HepG2 (cell line): Measurements from ENCODE around the gene ITGAV. TPM values are rescaled to one million over a fixed set of nuclear protein-coding genes. Genes with fewer than 3 reads are reported as not detected.

Experiments
- ATAC-seq: fragments of 200-7000 bp; cut with Tn5 transposase; 3 replicates; pipeline ENCODE4 v1.9.1; 2020; ENCODE audit warnings: mild to moderate bottlenecking, moderate library complexity
- BruUV-seq: library from RNA; stranded (reverse); fragments of 400-500 nt; replicated peaks from 2 replicates; lab custom pipeline; 2021; lab: Mats Ljungman, UMichigan
- CTCF ChIA-PET: fragments of 300-600 bp; formaldehyde crosslinking; extraction: SDS; loops from one replicate; lab custom pipeline; 2021; ENCODE audit warnings: low total read pairs, inconsistent platforms, low intra/inter-chr PET ratio; lab: Yijun Ruan, JAX
- POLR2A ChIA-PET: fragments of 350-600 bp; sonication (Branson Sonifier 250); formaldehyde crosslinking; loops from one replicate; lab custom pipeline; 2020; ENCODE audit warnings: antibody characterized with exemption, inconsistent platforms; lab: Yijun Ruan, JAX
- DNase-seq: peaks from one replicate; pipeline ENCODE4 v3.0.0-alpha.2; 2015; ENCODE audit warnings: low spot score
- FAIRE-seq: peaks from 3 replicates; lab custom pipeline; 2011; peaks lifted over from hg19 to GRCh38; lab: Jason Lieb, UNC
- H2AFZ ChIP-seq: one replicate; pipeline ENCODE4 v1.6.1; 2011; ENCODE audit warnings: low read length, inconsistent platforms
- H3K27ac ChIP-seq: fragments of 300-600 bp; 3 replicates; pipeline ENCODE4 v1.8.0; 2011; ENCODE audit warnings: mixed run types, mild to moderate bottlenecking, mixed read lengths, low read length, inconsistent platforms; ENCODE audit not compliant: insufficient read depth; ENCODE audit errors: extremely low read length
- H3K27me3 ChIP-seq, 2 experiments: fragments of 200-600 bp in 1 of 2; 2 replicates in 1 of 2; 3 replicates in 1 of 2; pipeline versions ENCODE4 v1.6.0 to v1.8.0; 2011; ENCODE audit warnings: low read length in 2 of 2, mild to moderate bottlenecking in 2 of 2, moderate library complexity in 2 of 2, inconsistent platforms in 1 of 2; ENCODE audit not compliant: insufficient read depth in 2 of 2, control insufficient read depth in 1 of 2
- H3K36me3 ChIP-seq, 2 experiments: fragments of 200-600 bp in 1 of 2; replicated peaks in 1 of 2; 2 replicates in 1 of 2; 3 replicates in 1 of 2; pipeline versions ENCODE4 v1.5.1 to v1.8.0; 2011; ENCODE audit warnings: low read length in 2 of 2, inconsistent platforms in 1 of 2; ENCODE audit not compliant: insufficient read depth in 2 of 2, control insufficient read depth in 1 of 2
- H3K4me1 ChIP-seq: 2 replicates; pipeline ENCODE4 v1.5.1; 2012; ENCODE audit warnings: low read length, inconsistent platforms; ENCODE audit not compliant: insufficient read depth
- H3K4me2 ChIP-seq: 2 replicates; pipeline ENCODE4 v1.6.0; 2011; ENCODE audit warnings: low read depth, low read length, inconsistent platforms
- H3K4me3 ChIP-seq, 3 experiments: fragments of 200-600 bp in 1 of 3; sonication (generic), shearing (Covaris generic) in 1 of 3; replicated peaks in 1 of 3; 2 replicates each; pipeline ENCODE4 v1.5.1; 2011 to 2016; ENCODE audit warnings: low read length in 3 of 3, inconsistent platforms in 2 of 3, low read depth in 2 of 3, mild to moderate bottlenecking in 2 of 3, control low read depth in 1 of 3, mixed read lengths in 1 of 3; ENCODE audit not compliant: insufficient read depth in 1 of 3
- H3K79me2 ChIP-seq: one replicate; pipeline ENCODE4 v1.6.1; 2011; ENCODE audit warnings: low read length, inconsistent platforms; ENCODE audit not compliant: insufficient read depth
- H3K9ac ChIP-seq: 2 replicates; pipeline ENCODE4 v1.6.0; 2011; ENCODE audit warnings: mild to moderate bottlenecking, low read depth, low read length, inconsistent platforms; ENCODE audit not compliant: insufficient read depth
- H3K9me3 ChIP-seq: 2 replicates; pipeline ENCODE4 v1.5.1; 2012; ENCODE audit warnings: mild to moderate bottlenecking, low read length
- H4K20me1 ChIP-seq: 2 replicates; pipeline ENCODE4 v1.6.0; 2011; ENCODE audit warnings: inconsistent platforms, mild to moderate bottlenecking, low read length, moderate library complexity; ENCODE audit not compliant: insufficient read depth
- CHD4 ChIP-seq: fragments of 200-600 bp; sonication (generic); IDR thresholded peaks from 2 replicates; pipeline ENCODE4 v1.7.0; 2017; ENCODE audit warnings: mild to moderate bottlenecking, low read length, borderline replicate concordance
- CREM ChIP-seq, 2 experiments: sonication (generic) in 1 of 2; formaldehyde crosslinking in 1 of 2; IDR thresholded peaks; 2 replicates each; pipeline versions ENCODE4 v1.4.0 to v1.6.1; 2016 to 2020; ENCODE audit warnings: antibody characterized with exemption in 1 of 2, mild to moderate bottlenecking in 1 of 2, missing genetic modification reagents in 1 of 2
- DR1 ChIP-seq: sonication (generic); formaldehyde crosslinking; IDR thresholded peaks from 2 replicates; pipeline ENCODE4 v1.8.0; 2021; ENCODE audit warnings: mild to moderate bottlenecking, missing genetic modification reagents, inconsistent platforms
- FOXC1 ChIP-seq: sonication (generic); formaldehyde crosslinking; IDR thresholded peaks from 2 replicates; pipeline ENCODE4 v1.8.0; 2022; ENCODE audit warnings: mild to moderate bottlenecking, missing genetic modification reagents, borderline replicate concordance
- GATAD2A ChIP-seq: IDR thresholded peaks from 2 replicates; pipeline ENCODE4 v1.6.1; 2016
- HNF4A ChIP-seq: sonication (generic); formaldehyde crosslinking; IDR thresholded peaks from 2 replicates; pipeline ENCODE4 v1.4.0; 2020; ENCODE audit warnings: missing genetic modification reagents
- MATR3 ChIP-seq: sonication (generic); formaldehyde crosslinking; IDR thresholded peaks from 2 replicates; pipeline ENCODE4 v1.4.0; 2020; ENCODE audit warnings: missing genetic modification reagents
- MIXL1 ChIP-seq: IDR thresholded peaks from 2 replicates; pipeline ENCODE4 v1.6.1; 2016
- ZNF24 ChIP-seq: fragments of 450-650 bp; IDR thresholded peaks from 2 replicates; pipeline ENCODE4 v1.6.1; 2017; ENCODE audit warnings: antibody characterized with exemption, mild to moderate bottlenecking
- ZNF558 ChIP-seq: sonication (generic); formaldehyde crosslinking; IDR thresholded peaks from 2 replicates; pipeline ENCODE4 v1.9.0; 2022; ENCODE audit warnings: mild to moderate bottlenecking, missing genetic modification reagents, borderline replicate concordance
- ZNF678 ChIP-seq: sonication (generic); formaldehyde crosslinking; IDR thresholded peaks from 2 replicates; pipeline ENCODE4 v1.4.0; 2020; ENCODE audit warnings: mild to moderate bottlenecking, missing genetic modification reagents
- WGBS: methylation state at CpG from one replicate; pipeline ENCODE4 v1.1.6; 2017; ENCODE audit warnings: low lambda C conversion rate; 5-methylcytosine and 5-hydroxymethylcytosine counted together
- in situ Hi-C: cut with HindIII; loops from 2 replicates; pipeline ENCODE4 v1.10.0; 2017; ENCODE audit warnings: low pct_unique_long_range_greater_than_20kb; ENCODE audit not compliant: extremely low pct_ligation_motif_present
- intact Hi-C: fragments of 100-400 bp; cut with micrococcal nuclease; formaldehyde crosslinking; loops from one replicate; pipeline ENCODE4 v1.10.0; 2022; ENCODE audit not compliant: unreplicated experiment
- polyA plus RNA-seq, 8 experiments: library from polyadenylated mRNA; depleted of rRNA in 3 of 8; stranded (reverse) in 7 of 8; unstranded in 1 of 8; fragments of >200 nt; fragmentation: Illumina TruSeq in 4 of 8; extraction: Trizol in 4 of 8; gene quantifications; 2 replicates each; pipeline versions ENCODE4 v1.2.1 to v1.2.3, GENCODE V29; 2011 to 2016; ENCODE audit warnings: low read depth in 4 of 8, missing spikeins in 1 of 8, mixed read lengths in 1 of 8; ENCODE audit not compliant: insufficient read depth in 1 of 8
- total RNA-seq, 5 experiments: library from RNA; depleted of rRNA; stranded (reverse); fragments of >200 nt; fragmentation: Illumina TruSeq; extraction: Trizol; gene quantifications; 2 replicates each; pipeline ENCODE4 v1.2.3, GENCODE V29; 2016; ENCODE audit warnings: low read depth in 1 of 5
- TF ChIP-seq, protein P1 (sequence below): sonication (generic); formaldehyde crosslinking; IDR thresholded peaks from 2 replicates; pipeline ENCODE4 v1.5.0; 2020; ENCODE audit warnings: mild to moderate bottlenecking, missing genetic modification reagents
- TF ChIP-seq, protein P2 (sequence below): IDR thresholded peaks from 2 replicates; pipeline ENCODE4 v1.4.0; 2020; ENCODE audit warnings: mild to moderate bottlenecking, missing genetic modification reagents
- TF ChIP-seq, protein P3 (sequence below): sonication (generic); formaldehyde crosslinking; IDR thresholded peaks from 2 replicates; pipeline ENCODE4 v1.5.0; 2020; ENCODE audit warnings: missing genetic modification reagents, mild to moderate bottlenecking, borderline replicate concordance
- TF ChIP-seq, protein P4 (sequence below): sonication (generic); formaldehyde crosslinking; IDR thresholded peaks from 2 replicates; pipeline ENCODE4 v1.8.0; 2022; ENCODE audit warnings: low read depth, missing genetic modification reagents

ITGAV gene
- total and polyA plus RNA-seq, 2 of the 13 experiments (the other 11 are each of a cell fraction or from before 2014, with no cell fraction given): 59.1 to 60.4 TPM

DNA sequence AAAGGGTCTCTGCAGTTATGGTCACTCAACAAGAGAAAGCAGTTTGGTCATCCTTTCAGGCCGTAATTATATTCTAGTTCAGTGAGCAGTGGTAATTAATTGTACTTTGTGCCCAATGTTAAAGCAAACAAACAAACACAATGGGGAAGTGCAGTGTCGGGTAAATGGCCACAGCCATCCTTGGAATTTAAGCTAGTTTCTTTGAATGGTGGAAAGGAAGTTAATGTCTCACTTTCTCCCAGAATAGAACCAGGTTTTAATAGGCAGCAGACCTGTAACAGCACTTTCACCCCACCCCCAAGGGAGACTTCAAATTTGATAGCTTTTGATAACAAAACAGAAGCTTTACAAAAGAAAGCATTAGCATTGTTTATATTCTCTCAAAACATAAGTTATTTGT lies 20.0 kb upstream of the ITGAV start:
- Histone ChIP-seq H3K9ac (no peak overlapping the region), H3K4me1 (peaks cover 31% of the 10 kb centered on the region), H3K9me3 (no peaks in the 10 kb centered on the region), H3K79me2 (no peaks in the 10 kb centered on the region), H4K20me1 (no peaks in the 10 kb centered on the region), H3K4me3 (peak overlapping the region in 2 of 3 experiments; percentile 1 to 11; a peak in 2 of 6 replicates), H2AFZ (peak overlapping the region; percentile 66), H3K36me3 (no peaks in the 10 kb centered on the region), H3K27ac (no peak overlapping the region), H3K4me2 (peak overlapping the region; percentile 49), H3K27me3 (no peaks in the 10 kb centered on the region)
- DNase-seq (peak; percentile 24), ATAC-seq (peak; percentile 51), FAIRE-seq (no peak)
- POLR2A ChIA-PET: interaction anchor here (0.6 to 3.2 kb wide), 5 partner anchors 8 to 84 kb away, joined by 3 to 47 read pairs (median 8); partner anchors contain the start of genes ITGAV and ZC3H15
- in situ Hi-C loops: no loop called here
- intact Hi-C loops: no loop called here
- 26% methylated on average over 2 of the region's 2 CpGs for WGBS
- CTCF ChIA-PET: no interaction called here
- no TSS peak for BruUV-seq
- TF ChIP-seq CREM (IDR thresholded peaks at IDR 0.05) (no peak), CREM (CRISPR knock-in tag; IDR thresholded peaks at IDR 0.05) (no peak), FOXC1 (CRISPR knock-in tag) (no peak), ZNF558 (CRISPR knock-in tag) (no peak), MIXL1 (CRISPR knock-in tag) (peak; percentile 50; the same call in 1 of the 2 replicates), GATAD2A (CRISPR knock-in tag) (peak; percentile 26; the same call in 1 of the 2 replicates), CHD4 (no peak), HNF4A (CRISPR knock-in tag) (peak; percentile 21; the same call in 1 of the 2 replicates), ZNF24 (no peak), ZNF678 (CRISPR knock-in tag) (no peak), DR1 (CRISPR knock-in tag) (no peak), MATR3 (CRISPR knock-in tag) (no peak)
- TF ChIP-seq, protein P1, sequence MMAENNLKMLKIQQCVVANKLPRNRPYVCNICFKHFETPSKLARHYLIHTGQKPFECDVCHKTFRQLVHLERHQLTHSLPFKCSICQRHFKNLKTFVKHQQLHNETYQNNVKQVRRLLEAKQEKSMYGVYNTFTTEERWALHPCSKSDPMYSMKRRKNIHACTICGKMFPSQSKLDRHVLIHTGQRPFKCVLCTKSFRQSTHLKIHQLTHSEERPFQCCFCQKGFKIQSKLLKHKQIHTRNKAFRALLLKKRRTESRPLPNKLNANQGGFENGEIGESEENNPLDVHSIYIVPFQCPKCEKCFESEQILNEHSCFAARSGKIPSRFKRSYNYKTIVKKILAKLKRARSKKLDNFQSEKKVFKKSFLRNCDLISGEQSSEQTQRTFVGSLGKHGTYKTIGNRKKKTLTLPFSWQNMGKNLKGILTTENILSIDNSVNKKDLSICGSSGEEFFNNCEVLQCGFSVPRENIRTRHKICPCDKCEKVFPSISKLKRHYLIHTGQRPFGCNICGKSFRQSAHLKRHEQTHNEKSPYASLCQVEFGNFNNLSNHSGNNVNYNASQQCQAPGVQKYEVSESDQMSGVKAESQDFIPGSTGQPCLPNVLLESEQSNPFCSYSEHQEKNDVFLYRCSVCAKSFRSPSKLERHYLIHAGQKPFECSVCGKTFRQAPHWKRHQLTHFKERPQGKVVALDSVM: no peak
- TF ChIP-seq, protein P2, sequence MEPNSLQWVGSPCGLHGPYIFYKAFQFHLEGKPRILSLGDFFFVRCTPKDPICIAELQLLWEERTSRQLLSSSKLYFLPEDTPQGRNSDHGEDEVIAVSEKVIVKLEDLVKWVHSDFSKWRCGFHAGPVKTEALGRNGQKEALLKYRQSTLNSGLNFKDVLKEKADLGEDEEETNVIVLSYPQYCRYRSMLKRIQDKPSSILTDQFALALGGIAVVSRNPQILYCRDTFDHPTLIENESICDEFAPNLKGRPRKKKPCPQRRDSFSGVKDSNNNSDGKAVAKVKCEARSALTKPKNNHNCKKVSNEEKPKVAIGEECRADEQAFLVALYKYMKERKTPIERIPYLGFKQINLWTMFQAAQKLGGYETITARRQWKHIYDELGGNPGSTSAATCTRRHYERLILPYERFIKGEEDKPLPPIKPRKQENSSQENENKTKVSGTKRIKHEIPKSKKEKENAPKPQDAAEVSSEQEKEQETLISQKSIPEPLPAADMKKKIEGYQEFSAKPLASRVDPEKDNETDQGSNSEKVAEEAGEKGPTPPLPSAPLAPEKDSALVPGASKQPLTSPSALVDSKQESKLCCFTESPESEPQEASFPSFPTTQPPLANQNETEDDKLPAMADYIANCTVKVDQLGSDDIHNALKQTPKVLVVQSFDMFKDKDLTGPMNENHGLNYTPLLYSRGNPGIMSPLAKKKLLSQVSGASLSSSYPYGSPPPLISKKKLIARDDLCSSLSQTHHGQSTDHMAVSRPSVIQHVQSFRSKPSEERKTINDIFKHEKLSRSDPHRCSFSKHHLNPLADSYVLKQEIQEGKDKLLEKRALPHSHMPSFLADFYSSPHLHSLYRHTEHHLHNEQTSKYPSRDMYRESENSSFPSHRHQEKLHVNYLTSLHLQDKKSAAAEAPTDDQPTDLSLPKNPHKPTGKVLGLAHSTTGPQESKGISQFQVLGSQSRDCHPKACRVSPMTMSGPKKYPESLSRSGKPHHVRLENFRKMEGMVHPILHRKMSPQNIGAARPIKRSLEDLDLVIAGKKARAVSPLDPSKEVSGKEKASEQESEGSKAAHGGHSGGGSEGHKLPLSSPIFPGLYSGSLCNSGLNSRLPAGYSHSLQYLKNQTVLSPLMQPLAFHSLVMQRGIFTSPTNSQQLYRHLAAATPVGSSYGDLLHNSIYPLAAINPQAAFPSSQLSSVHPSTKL (CRISPR knock-in tag): peak; percentile 47; the same call in 1 of the 2 replicates
- TF ChIP-seq, protein P3, sequence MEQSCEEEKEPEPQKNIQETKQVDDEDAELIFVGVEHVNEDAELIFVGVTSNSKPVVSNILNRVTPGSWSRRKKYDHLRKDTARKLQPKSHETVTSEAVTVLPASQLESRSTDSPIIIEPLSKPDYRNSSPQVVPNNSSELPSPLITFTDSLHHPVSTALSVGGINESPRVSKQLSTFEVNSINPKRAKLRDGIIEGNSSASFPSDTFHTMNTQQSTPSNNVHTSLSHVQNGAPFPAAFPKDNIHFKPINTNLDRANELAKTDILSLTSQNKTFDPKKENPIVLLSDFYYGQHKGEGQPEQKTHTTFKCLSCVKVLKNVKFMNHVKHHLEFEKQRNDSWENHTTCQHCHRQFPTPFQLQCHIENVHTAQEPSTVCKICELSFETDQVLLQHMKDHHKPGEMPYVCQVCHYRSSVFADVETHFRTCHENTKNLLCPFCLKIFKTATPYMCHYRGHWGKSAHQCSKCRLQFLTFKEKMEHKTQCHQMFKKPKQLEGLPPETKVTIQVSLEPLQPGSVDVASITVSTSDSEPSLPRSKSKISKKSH: no peak
- TF ChIP-seq, protein P4, sequence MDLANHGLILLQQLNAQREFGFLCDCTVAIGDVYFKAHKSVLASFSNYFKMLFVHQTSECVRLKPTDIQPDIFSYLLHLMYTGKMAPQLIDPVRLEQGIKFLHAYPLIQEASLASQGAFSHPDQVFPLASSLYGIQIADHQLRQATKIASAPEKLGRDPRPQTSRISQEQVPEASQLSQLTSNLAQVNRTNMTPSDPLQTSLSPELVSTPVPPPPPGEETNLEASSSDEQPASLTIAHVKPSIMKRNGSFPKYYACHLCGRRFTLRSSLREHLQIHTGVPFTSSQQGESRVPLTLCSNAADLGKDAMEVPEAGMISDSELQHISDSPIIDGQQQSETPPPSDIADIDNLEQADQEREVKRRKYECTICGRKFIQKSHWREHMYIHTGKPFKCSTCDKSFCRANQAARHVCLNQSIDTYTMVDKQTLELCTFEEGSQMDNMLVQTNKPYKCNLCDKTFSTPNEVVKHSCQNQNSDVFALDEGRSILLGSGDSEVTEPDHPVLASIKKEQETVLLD: no peak
